DOHH2 (cell line): ENCODE results near the gene CHI3L1.

Source experiments
- H3F3A ChIP-seq: fragments of 200-600 bp; sonication (generic), shearing (Covaris generic); 2 replicates; pipeline ENCODE4 v1.6.0; 2016; ENCODE audit warnings: antibody characterized with exemption, mild to moderate bottlenecking; ENCODE audit not compliant: control insufficient read depth, insufficient read depth
- H3K27ac ChIP-seq: fragments of 200-600 bp; sonication (generic); 2 replicates; pipeline ENCODE4 v1.5.1; 2014; ENCODE audit warnings: low read depth, mild to moderate bottlenecking, low read length, moderate library complexity
- H3K27me3 ChIP-seq: fragments of 200-600 bp; sonication (generic); 2 replicates; pipeline ENCODE4 v1.6.1; 2014; ENCODE audit warnings: mild to moderate bottlenecking, low read length, mixed read lengths; ENCODE audit not compliant: control insufficient read depth
- H3K36me3 ChIP-seq: fragments of 200-600 bp; sonication (generic); 2 replicates; pipeline ENCODE4 v1.6.1; 2014; ENCODE audit warnings: mild to moderate bottlenecking, low read length, moderate library complexity, mixed read lengths; ENCODE audit not compliant: control insufficient read depth
- H3K4me1 ChIP-seq: fragments of 200-600 bp; sonication (generic); 2 replicates; pipeline ENCODE4 v1.6.1; 2014; ENCODE audit warnings: mild to moderate bottlenecking, low read length, mixed read lengths; ENCODE audit not compliant: control insufficient read depth
- H3K4me2 ChIP-seq: fragments of 200-600 bp; sonication (generic); 2 replicates; pipeline ENCODE4 v1.6.0; 2014; ENCODE audit warnings: mild to moderate bottlenecking, low read length, moderate library complexity
- H3K4me3 ChIP-seq: fragments of 200-600 bp; sonication (generic); 2 replicates; pipeline ENCODE4 v1.5.1; 2014; ENCODE audit warnings: mild to moderate bottlenecking, low read length, mixed read lengths
- H3K79me2 ChIP-seq: fragments of 200-600 bp; sonication (generic); 2 replicates; pipeline ENCODE4 v1.6.1; 2014; ENCODE audit warnings: mild to moderate bottlenecking, low read length, mixed read lengths; ENCODE audit not compliant: control insufficient read depth
- H3K9me2 ChIP-seq: fragments of 200-600 bp; sonication (generic); replicated peaks from 2 replicates; pipeline ENCODE4 v1.6.1; 2014; ENCODE audit warnings: mild to moderate bottlenecking, low read length, mixed read lengths; ENCODE audit not compliant: control insufficient read depth
- H3K9me3 ChIP-seq: fragments of 200-600 bp; sonication (generic); 2 replicates; pipeline ENCODE4 v1.6.1; 2014; ENCODE audit warnings: antibody characterized with exemption, low read length, mixed read lengths; ENCODE audit not compliant: control insufficient read depth, insufficient read depth
- H4K20me1 ChIP-seq: fragments of 200-600 bp; sonication (generic); 2 replicates; pipeline ENCODE4 v1.6.0; 2014; ENCODE audit warnings: low read depth, mild to moderate bottlenecking, antibody characterized with exemption, low read length, moderate library complexity; ENCODE audit not compliant: control insufficient read depth, insufficient read depth
- EZH2phosphoT487 ChIP-seq: fragments of 200-600 bp; sonication (generic); IDR thresholded peaks from 2 replicates; pipeline ENCODE4 v1.6.1; 2017; ENCODE audit warnings: borderline replicate concordance, mild to moderate bottlenecking, antibody characterized with exemption, low read length, moderate library complexity, mixed read lengths
- TF ChIP-seq, protein P1 (sequence below): fragments of 200-600 bp; sonication (generic); IDR thresholded peaks from one replicate; pipeline ENCODE4 v1.5.1; 2014; ENCODE audit warnings: antibody characterized with exemption, mild to moderate bottlenecking, low read depth, low read length; ENCODE audit not compliant: poor library complexity, severe bottlenecking

CHI3L1 gene

DNA sequence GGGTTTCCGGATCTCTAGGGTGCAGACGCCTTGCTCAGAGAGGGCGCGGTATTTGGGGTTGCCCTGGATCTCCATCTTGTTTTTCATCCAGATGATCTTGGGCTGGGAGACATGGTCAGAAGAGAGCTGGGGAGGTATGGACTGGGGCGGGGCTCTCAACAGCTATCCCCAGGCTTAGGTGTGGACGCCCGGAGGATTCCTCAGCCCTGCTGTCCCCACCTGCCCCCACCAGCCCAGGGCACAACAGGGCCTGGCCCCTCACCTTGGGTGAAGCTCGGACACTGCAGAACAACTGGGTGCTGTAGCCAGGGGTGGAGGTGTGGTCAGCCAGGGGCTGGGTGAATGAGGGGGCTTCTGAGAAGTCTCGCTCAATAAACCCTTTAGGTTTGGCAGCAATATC is 17.5 kb downstream of the CHI3L1 start:
- Histone ChIP-seq H3K4me2 (no peak overlapping the region), H3F3A (no peaks in the 10 kb centered on the region), H3K4me1 (peaks cover 4% of the 10 kb centered on the region; the same call in 1 of the 2 replicates), H3K27ac (no peak overlapping the region), H3K9me2 (no peaks in the 10 kb centered on the region), H4K20me1 (no peaks in the 10 kb centered on the region), H3K36me3 (no peaks in the 10 kb centered on the region), H3K9me3 (no peaks in the 10 kb centered on the region), H3K4me3 (no peak overlapping the region), H3K79me2 (no peaks in the 10 kb centered on the region), H3K27me3 (peaks cover 3% of the 10 kb centered on the region; the same call in 1 of the 2 replicates)
- no peak for TF ChIP-seq EZH2phosphoT487
- TF ChIP-seq, protein P1, sequence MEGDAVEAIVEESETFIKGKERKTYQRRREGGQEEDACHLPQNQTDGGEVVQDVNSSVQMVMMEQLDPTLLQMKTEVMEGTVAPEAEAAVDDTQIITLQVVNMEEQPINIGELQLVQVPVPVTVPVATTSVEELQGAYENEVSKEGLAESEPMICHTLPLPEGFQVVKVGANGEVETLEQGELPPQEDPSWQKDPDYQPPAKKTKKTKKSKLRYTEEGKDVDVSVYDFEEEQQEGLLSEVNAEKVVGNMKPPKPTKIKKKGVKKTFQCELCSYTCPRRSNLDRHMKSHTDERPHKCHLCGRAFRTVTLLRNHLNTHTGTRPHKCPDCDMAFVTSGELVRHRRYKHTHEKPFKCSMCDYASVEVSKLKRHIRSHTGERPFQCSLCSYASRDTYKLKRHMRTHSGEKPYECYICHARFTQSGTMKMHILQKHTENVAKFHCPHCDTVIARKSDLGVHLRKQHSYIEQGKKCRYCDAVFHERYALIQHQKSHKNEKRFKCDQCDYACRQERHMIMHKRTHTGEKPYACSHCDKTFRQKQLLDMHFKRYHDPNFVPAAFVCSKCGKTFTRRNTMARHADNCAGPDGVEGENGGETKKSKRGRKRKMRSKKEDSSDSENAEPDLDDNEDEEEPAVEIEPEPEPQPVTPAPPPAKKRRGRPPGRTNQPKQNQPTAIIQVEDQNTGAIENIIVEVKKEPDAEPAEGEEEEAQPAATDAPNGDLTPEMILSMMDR: no peak

DNA sequence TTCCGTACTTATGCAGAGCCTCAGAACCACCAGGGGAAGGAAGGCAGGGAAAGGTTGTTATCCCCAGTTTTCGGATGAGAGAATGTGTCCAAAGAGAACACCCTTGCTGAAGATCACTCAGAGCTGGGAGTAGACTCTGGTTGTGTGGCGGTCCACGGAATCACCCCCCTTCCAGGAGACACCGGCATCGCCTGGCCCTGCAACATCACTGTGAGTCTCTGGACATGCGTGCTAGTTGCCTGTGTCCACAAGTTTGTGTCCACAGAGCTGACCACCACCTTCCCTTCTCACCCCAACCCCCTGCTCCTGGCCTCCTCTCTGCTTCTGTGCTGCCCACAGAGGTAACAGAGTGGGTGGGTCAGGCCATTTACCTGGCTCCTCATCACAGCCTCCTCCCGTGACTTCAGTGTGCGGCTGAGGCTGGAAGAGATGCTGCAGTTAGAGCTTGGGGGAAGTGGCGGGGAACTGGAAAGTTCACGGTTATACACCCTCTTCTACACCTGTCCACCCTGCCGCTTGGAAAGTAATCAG is 18.2 kb downstream of the CHI3L1 start:
- Histone ChIP-seq H3K36me3 (no peaks in the 10 kb centered on the region), H3K27me3 (peaks cover 8% of the 10 kb centered on the region), H3K27ac (no peak overlapping the region), H3F3A (no peaks in the 10 kb centered on the region), H4K20me1 (no peaks in the 10 kb centered on the region), H3K4me2 (no peak overlapping the region), H3K9me3 (no peaks in the 10 kb centered on the region), H3K9me2 (no peaks in the 10 kb centered on the region), H3K79me2 (no peaks in the 10 kb centered on the region), H3K4me3 (no peak overlapping the region), H3K4me1 (no peaks in the 10 kb centered on the region)
- no peak for TF ChIP-seq EZH2phosphoT487
- TF ChIP-seq, protein P1: no peak

DNA sequence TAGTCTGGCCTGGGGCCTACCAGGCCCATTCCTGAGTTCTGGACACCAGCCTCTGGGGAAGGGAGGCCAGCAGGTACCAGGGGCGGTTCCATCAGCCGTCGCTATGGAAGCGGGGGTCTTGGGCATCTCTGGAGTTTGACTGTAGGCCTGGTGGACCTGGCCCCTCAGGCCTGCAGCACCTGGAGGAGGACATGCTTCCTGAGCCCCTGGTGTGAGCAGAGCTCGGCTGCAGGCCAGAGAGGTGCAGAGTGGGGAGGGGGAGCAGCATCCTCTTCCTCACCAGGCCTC is 18.6 kb downstream of the CHI3L1 start:
- no peaks in the 10 kb centered on the region for H3K9me3 ChIP-seq
- H3F3A ChIP-seq: no peaks in the 10 kb centered on the region
- H3K4me3 ChIP-seq: no peak overlapping the region
- TF ChIP-seq, protein P1: no peak
- TF ChIP-seq EZH2phosphoT487: no peak
- H3K27me3 ChIP-seq: peaks cover 13% of the 10 kb centered on the region
- no peaks in the 10 kb centered on the region for H3K79me2 ChIP-seq
- no peaks in the 10 kb centered on the region for H4K20me1 ChIP-seq
- H3K9me2 ChIP-seq: no peaks in the 10 kb centered on the region
- H3K4me1 ChIP-seq: no peaks in the 10 kb centered on the region
- H3K4me2 ChIP-seq: no peak overlapping the region
- no peak overlapping the region for H3K27ac ChIP-seq
- H3K36me3 ChIP-seq: no peaks in the 10 kb centered on the region
